Lower leg skin (tissue), 4 donors: ENCODE results near the gene FOXQ1. TPM values are rescaled to one million over a fixed set of nuclear protein-coding genes. Genes with fewer than 3 reads are reported as not detected.
"Not testable (repeated sequence)": the region's sequence is repeated elsewhere in the genome, so short reads cannot be mapped to it uniquely, and the experiment has no call there.

Experiments
- DNase-seq, 2 donors: peaks; one replicate each; pipeline ENCODE4 v3.0.0-alpha.2; 2019; ENCODE audit warnings: low spot score in 2 of 2
- H3K4me3 ChIP-seq: fragments of 200-600 bp; sonication (generic); 2 replicates; pipeline ENCODE4 v1.5.1; 2017; ENCODE audit warnings: mild to moderate bottlenecking, low read depth; ENCODE audit not compliant: poor library complexity, severe bottlenecking
- CTCF ChIP-seq, 3 donors: fragments of 450-650 bp; IDR thresholded peaks; one replicate each; pipeline ENCODE4 v1.5.1; 2016; ENCODE audit warnings: antibody characterized with exemption in 3 of 3, mild to moderate bottlenecking in 3 of 3, moderate library complexity in 2 of 3
- POLR2A ChIP-seq, 2 donors: fragments of 450-650 bp; IDR thresholded peaks; one replicate each; pipeline ENCODE4 v1.6.1; 2016 to 2017; ENCODE audit warnings: antibody characterized with exemption in 2 of 2, mild to moderate bottlenecking in 1 of 2, moderate library complexity in 1 of 2
- WGBS, 2 donors: methylation state at CpG; one replicate each; pipeline ENCODE4 v1.1.5; 2018; 5-methylcytosine and 5-hydroxymethylcytosine counted together
- intact Hi-C: fragments of 100-400 bp; cut with DNase I; formaldehyde crosslinking; loops from one replicate; pipeline ENCODE4 v1.15.0; 2023; ENCODE audit warnings: low total_unique reads
- total RNA-seq, 4 donors: library from RNA; depleted of rRNA; stranded (reverse); fragments of >200 nt; gene quantifications; one replicate each; pipeline ENCODE4 v1.1.0, GENCODE V29; 2016

The FOXQ1 gene
- total RNA-seq, 4 donors from 2014 or later: 54.1 to 117 (median 89.5) TPM

GRCh38 chr6:1349655-1350054 is 37.8 kb downstream of the FOXQ1 start:
- intact Hi-C loops: no loop called here
- DNase-seq: no peak
- no peak overlapping the region for H3K4me3 ChIP-seq
- whole genome bisulfite sequencing, 2 donors: 35 to 37% methylated on average over 1 of the region's 1 CpG
- no peak for TF ChIP-seq CTCF (IDR thresholded peaks at IDR 0.05)
- TF ChIP-seq POLR2A (IDR thresholded peaks at IDR 0.05): no peak

- no peak for DNase-seq
- 83 to 89% methylated on average over 2 of the region's 2 CpGs for WGBS, 2 donors
- intact Hi-C loops: no loop called here
Measured at GRCh38 chr6:1351381-1352008, 39.6 kb downstream of the FOXQ1 start.

GRCh38 chr6:1355068-1355467 is 43.2 kb downstream of the FOXQ1 start:
- intact Hi-C loops, H3K4me3 ChIP-seq, DNase-seq: not testable (repeated sequence)

More at GRCh38 chr6:1351381-1352008, 39.6 kb downstream of the FOXQ1 start:
- H3K4me3 ChIP-seq: no peak overlapping the region
- no peak for TF ChIP-seq POLR2A (IDR thresholded peaks at IDR 0.05)

- intact Hi-C loops, H3K4me3 ChIP-seq, DNase-seq: not testable (repeated sequence)
- 80 to 92% methylated on average over 4 of the region's 4 CpGs for WGBS, 2 donors
Measured at GRCh38 chr6:1361717-1362116, 49.8 kb downstream of the FOXQ1 start.

GRCh38 chr6:1362643-1363042 is 50.7 kb downstream of the FOXQ1 start:
- TF ChIP-seq POLR2A (IDR thresholded peaks at IDR 0.05): no peak
- no peak for TF ChIP-seq CTCF (IDR thresholded peaks at IDR 0.05)
- intact Hi-C loops: no loop called here
- WGBS, 2 donors: 91 to 95% methylated on average over 9 of the region's 9 CpGs
- H3K4me3 ChIP-seq: no peak overlapping the region
- DNase-seq: no peak

GRCh38 chr6:1363298-1363697 is 51.4 kb downstream of the FOXQ1 start:
- TF ChIP-seq CTCF (IDR thresholded peaks at IDR 0.05) (no peak), POLR2A (IDR thresholded peaks at IDR 0.05) (no peak)
- no peak overlapping the region for H3K4me3 ChIP-seq
- DNase-seq: no peak
- intact Hi-C loops: no loop called here
- 75 to 78% methylated on average over 4 of the region's 4 CpGs for WGBS, 2 donors

- intact Hi-C loops: no loop called here
- H3K4me3 ChIP-seq: no peak overlapping the region
- WGBS, 2 donors: 44 to 50% methylated on average over 16 of the region's 16 CpGs
- no peak for DNase-seq
- no peak for TF ChIP-seq POLR2A (IDR thresholded peaks at IDR 0.05)
- TF ChIP-seq CTCF (IDR thresholded peaks at IDR 0.05): no peak
Measured at GRCh38 chr6:1363729-1364572, 52.1 kb downstream of the FOXQ1 start.

Other genes with a start within 250 kb of the FOXQ1 start
- gene FOXF2, start 77.5 kb downstream of the FOXQ1 start, total RNA-seq: 1 to 10 TPM in 1 of 4 donors, under 1 TPM in 3; 0.59 to 1.4 (median 0.77) TPM